ENCODE results near the gene BTC.
"Not testable (repeated sequence)": the region's sequence is repeated elsewhere in the genome, so short reads cannot be mapped to it uniquely, and the experiment has no call there.

Gene BTC

GRCh38 chr4:74794382-74795010 is at the start of gene BTC:
BTC (minus strand) TSS chr4:74794523; CDS start chr4:74794325, 198 bp downstream.
- DNase-seq (ENCODE audit: low read depth), result no peak

- no peak for DNase-seq (ENCODE audit: low read depth)
Observed at GRCh38 chr4:74840936-74841509, 46.7 kb upstream of the BTC start.

GRCh38 chr4:74838746-74839370 is 44.5 kb upstream of the BTC start:
- DNase-seq (ENCODE audit: low read depth), result peak; percentile 5

- no peak for DNase-seq (ENCODE audit: low read depth)
Observed at GRCh38 chr4:74830928-74831327, 36.6 kb upstream of the BTC start.

GRCh38 chr4:74823194-74823593 is 28.9 kb upstream of the BTC start:
- no peak for DNase-seq (ENCODE audit: low read depth)

GRCh38 chr4:74822603-74823002 is 28.3 kb upstream of the BTC start:
- no peak for DNase-seq (ENCODE audit: low read depth)

- DNase-seq (ENCODE audit: low read depth), result no peak
Observed at GRCh38 chr4:74821541-74821940, 27.2 kb upstream of the BTC start.

- no peak for DNase-seq (ENCODE audit: low read depth)
Observed at GRCh38 chr4:74814052-74814451, 19.7 kb upstream of the BTC start.

GRCh38 chr4:74812056-74812455 is 17.7 kb upstream of the BTC start:
- not testable (repeated sequence) for DNase-seq (ENCODE audit: low read depth)

GRCh38 chr4:74805601-74806000 is 11.3 kb upstream of the BTC start:
- DNase-seq (ENCODE audit: low read depth), result peak; percentile 11

- no peak for DNase-seq (ENCODE audit: low read depth)
Observed at GRCh38 chr4:74800310-74800709, 6.0 kb upstream of the BTC start.

- DNase-seq (ENCODE audit: low read depth), result no peak
Observed at GRCh38 chr4:74796631-74797030, 2.3 kb upstream of the BTC start.

GRCh38 chr4:74793757-74794381 is 454 bp downstream of the BTC start:
- no peak for DNase-seq (ENCODE audit: low read depth)

GRCh38 chr4:74790652-74791051 is 3.7 kb downstream of the BTC start:
- no peak for DNase-seq (ENCODE audit: low read depth)

GRCh38 chr4:74789518-74789917 is 4.8 kb downstream of the BTC start:
- no peak for DNase-seq (ENCODE audit: low read depth)

GRCh38 chr4:74777531-74777930 is 16.8 kb downstream of the BTC start:
- DNase-seq (ENCODE audit: low read depth), result no peak

- no peak for DNase-seq (ENCODE audit: low read depth)
Observed at GRCh38 chr4:74772783-74773182, 21.5 kb downstream of the BTC start.

GRCh38 chr4:74772106-74772505 is 22.2 kb downstream of the BTC start:
- DNase-seq (ENCODE audit: low read depth), result no peak

GRCh38 chr4:74770226-74770910 is 24.0 kb downstream of the BTC start:
- DNase-seq (ENCODE audit: low read depth), result no peak

GRCh38 chr4:74768857-74769525 is 25.3 kb downstream of the BTC start:
- DNase-seq (ENCODE audit: low read depth), result no peak

- DNase-seq (ENCODE audit: low read depth), result no peak
Observed at GRCh38 chr4:74764119-74764518, 30.2 kb downstream of the BTC start.

GRCh38 chr4:74758551-74759145 is 35.7 kb downstream of the BTC start:
- no peak for DNase-seq (ENCODE audit: low read depth)
